H1 (cell line): ENCODE results near the gene PTBP1. TPM values are rescaled to one million over a fixed set of nuclear protein-coding genes. Genes with fewer than 3 reads are reported as not detected.

Source experiments
- RNF2 ChIP-seq: fragments of 200-900, 300-1000 bp; sonication (generic); IDR thresholded peaks from 2 replicates; pipeline ENCODE4 v1.7.1; 2016; ENCODE audit warnings: borderline replicate concordance, low read depth, mild to moderate bottlenecking, antibody characterized with exemption, low read length; ENCODE audit not compliant: poor library complexity, severe bottlenecking; ENCODE audit errors: missing control alignments
- RXRA ChIP-seq: IDR thresholded peaks from 2 replicates; pipeline ENCODE4 v1.6.1; 2011; ENCODE audit warnings: low read depth, mild to moderate bottlenecking, low read length, moderate library complexity; ENCODE audit not compliant: insufficient read depth
- SP4 ChIP-seq: IDR thresholded peaks from 2 replicates; pipeline ENCODE4 v1.6.1; 2012; ENCODE audit warnings: low read length, inconsistent platforms
- polyA plus RNA-seq, 7 experiments: library from polyadenylated mRNA; depleted of rRNA in 3 of 7; stranded (reverse) in 5 of 7; unstranded in 2 of 7; fragments of >200 nt in 5 of 7; fragments of 200-250 nt in 2 of 7; gene quantifications; 1 replicate in 5 of 7; 2 replicates in 1 of 7; 4 replicates in 1 of 7; pipeline versions ENCODE4 v1.2.1 to v1.2.3, GENCODE V29; 2011 to 2013; ENCODE audit warnings: missing spikeins in 2 of 7, mixed read lengths in 2 of 7
- total RNA-seq: library from RNA; stranded (reverse); fragmentation: NEBNext Ultra II Directional; extraction: Animal tissue kit (Norgen Biotek cat#: 25700); gene quantifications from 2 replicates; pipeline ENCODE4 v1.2.1, GENCODE V29; 2021
- TF ChIP-seq, protein P1 (sequence below): IDR thresholded peaks from 2 replicates; pipeline ENCODE4 v1.6.1; 2012; ENCODE audit warnings: inconsistent platforms

The PTBP1 gene
- total and polyA plus RNA-seq, 2 of the 8 experiments (the other 6 are each of a cell fraction or from before 2014, with no cell fraction given): 528 to 888 TPM

DNA sequence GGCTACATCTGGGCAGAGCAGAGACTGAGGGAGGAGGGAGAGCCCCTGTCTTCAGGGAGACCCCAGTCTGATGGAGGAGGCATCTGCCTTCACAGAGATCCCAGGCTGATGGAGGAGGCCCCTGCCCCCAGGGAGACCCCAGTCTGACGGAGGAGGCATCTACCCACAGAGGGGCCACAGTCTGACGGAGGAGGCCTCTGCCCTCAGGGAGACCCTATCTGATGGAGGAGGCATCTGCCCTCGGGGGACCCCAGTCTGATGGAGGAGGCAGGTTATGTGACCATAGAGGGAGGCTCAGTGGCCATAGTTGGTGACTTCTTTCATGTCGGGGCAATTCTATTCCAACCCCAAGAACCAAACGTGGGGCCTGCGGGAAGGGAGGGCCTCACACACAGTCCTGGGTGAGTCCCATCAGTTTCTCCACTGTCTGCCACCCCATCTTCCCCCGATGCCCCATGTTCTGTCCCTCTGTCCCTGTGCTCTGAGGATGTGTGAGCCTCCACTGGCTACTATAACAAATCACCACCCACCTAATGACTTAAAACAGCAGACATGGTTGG lies 32.0 kb upstream of the PTBP1 start (continued):
- TF ChIP-seq RNF2 (no peak), RXRA (no peak), SP4 (no peak)
- TF ChIP-seq, protein P1, sequence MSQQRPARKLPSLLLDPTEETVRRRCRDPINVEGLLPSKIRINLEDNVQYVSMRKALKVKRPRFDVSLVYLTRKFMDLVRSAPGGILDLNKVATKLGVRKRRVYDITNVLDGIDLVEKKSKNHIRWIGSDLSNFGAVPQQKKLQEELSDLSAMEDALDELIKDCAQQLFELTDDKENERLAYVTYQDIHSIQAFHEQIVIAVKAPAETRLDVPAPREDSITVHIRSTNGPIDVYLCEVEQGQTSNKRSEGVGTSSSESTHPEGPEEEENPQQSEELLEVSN: no peak
- TF ChIP-seq, all 59 proteins: peak for 0
